Measurements from ENCODE around the gene ZNF526. TPM values are rescaled to one million over a fixed set of nuclear protein-coding genes. Genes with fewer than 3 reads are reported as not detected.

Gene ZNF526
- polyA plus RNA-seq, 1 donor from 2014 or later: 2.1 TPM

GRCh38 chr19:42197375-42197817 lies 22.7 kb upstream of the ZNF526 start:
- Histone ChIP-seq H3K9me2 (ENCODE audit: insufficient read depth, low read length) (no peaks in the 10 kb centered on the region), H4K20me1 (ENCODE audit: insufficient read depth) (peaks cover 3% of the 10 kb centered on the region), H3K36me3 (ENCODE audit: insufficient read depth, low read length) (peaks cover 7% of the 10 kb centered on the region), H3K27me3 (ENCODE audit: insufficient read depth, low read depth, low read length) (no peaks in the 10 kb centered on the region), H2AFZ (ENCODE audit: low read depth, low read length) (no peak overlapping the region), H3K9ac (ENCODE audit: low read length) (no peak overlapping the region), H3F3A (ENCODE audit: insufficient read depth, low read length, poor library complexity, severe bottlenecking) (no peaks in the 10 kb centered on the region), H3K27ac (ENCODE audit: low read length) (no peak overlapping the region), H3K4me3 (ENCODE audit: low read length) (no peak overlapping the region), H3K4me2 (ENCODE audit: low read length) (no peak overlapping the region), H3K79me2 (replicated peaks; ENCODE audit: insufficient read depth, low read length) (no peaks in the 10 kb centered on the region), H3K9me3 (ENCODE audit: low read length) (no peaks in the 10 kb centered on the region)
- no peak for TF ChIP-seq SMC3 (conservative IDR thresholded peaks at IDR 0.05; ENCODE audit: poor library complexity)
- TF ChIP-seq EP300 (conservative IDR thresholded peaks at IDR 0.05; ENCODE audit: poor library complexity, severe bottlenecking): no peak
- no peak for TF ChIP-seq TAF1 (IDR thresholded peaks at IDR 0.05; ENCODE audit: low read depth)
- TF ChIP-seq POLR2AphosphoS5 (IDR thresholded peaks at IDR 0.05): no peak
- no peak for TF ChIP-seq REST (IDR thresholded peaks at IDR 0.05; ENCODE audit: borderline replicate concordance)
- no peak for TF ChIP-seq MXI1 (conservative IDR thresholded peaks at IDR 0.05; ENCODE audit: poor library complexity, severe bottlenecking)
- TF ChIP-seq CTCF (IDR thresholded peaks at IDR 0.05; ENCODE audit: poor library complexity, severe bottlenecking): no peak
- TF ChIP-seq RAD21 (conservative IDR thresholded peaks at IDR 0.05): no peak
- TF ChIP-seq EZH2 (IDR thresholded peaks at IDR 0.05; ENCODE audit: borderline replicate concordance, insufficient read depth, low read length, poor library complexity, severe bottlenecking): no peak

DNA sequence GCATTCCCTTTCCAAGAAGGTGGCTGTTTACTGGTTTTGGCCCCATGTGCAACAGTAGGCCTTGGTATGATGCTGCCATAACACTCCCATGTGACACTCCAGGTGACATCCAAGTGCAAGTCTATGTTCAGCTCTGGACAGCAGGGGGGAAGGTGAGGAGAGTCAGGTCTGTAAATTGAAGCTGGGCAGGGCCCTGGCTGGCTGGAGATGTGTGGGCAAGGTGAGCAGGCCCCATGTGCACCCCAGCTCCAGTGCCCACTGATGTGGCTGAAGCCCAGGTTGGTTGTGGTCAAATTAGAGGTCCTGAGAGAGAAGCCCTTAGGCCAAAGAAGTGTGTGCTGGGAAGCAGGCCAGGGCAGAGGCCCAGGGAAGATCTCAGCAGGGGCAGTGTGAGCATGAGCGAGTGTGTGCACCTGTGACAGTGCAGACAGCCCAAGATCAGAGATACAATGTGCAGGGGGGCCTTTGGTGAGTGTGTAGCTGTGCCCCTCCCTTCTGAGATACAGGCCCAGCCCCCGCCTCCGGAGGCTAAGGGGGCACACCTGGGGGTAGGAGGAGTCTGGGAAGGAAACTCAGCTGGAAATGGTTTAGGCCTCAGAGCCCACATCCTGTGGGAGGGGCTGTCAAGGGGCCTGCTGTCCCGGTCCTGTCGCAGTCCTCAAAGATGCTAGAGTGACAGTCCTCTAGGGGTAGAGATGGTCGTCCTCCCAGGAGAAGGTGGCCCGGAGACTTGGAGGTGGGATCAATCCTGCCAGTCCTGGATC lies 21.3 kb upstream of the ZNF526 start:
- H3K9me2 ChIP-seq (ENCODE audit: insufficient read depth, low read length): no peaks in the 10 kb centered on the region
- no peak overlapping the region for H3K27ac ChIP-seq (ENCODE audit: low read length)
- H3K4me3 ChIP-seq (ENCODE audit: low read length): no peak overlapping the region
- H3K4me2 ChIP-seq (ENCODE audit: low read length): no peak overlapping the region
- H3K36me3 ChIP-seq (ENCODE audit: insufficient read depth, low read length): peaks cover 7% of the 10 kb centered on the region
- H4K20me1 ChIP-seq (ENCODE audit: insufficient read depth): peaks cover 3% of the 10 kb centered on the region
- no peaks in the 10 kb centered on the region for H3K27me3 ChIP-seq (ENCODE audit: insufficient read depth, low read depth, low read length)
- no peak overlapping the region for H3K9ac ChIP-seq (ENCODE audit: low read length)
- no peaks in the 10 kb centered on the region for H3K9me3 ChIP-seq (ENCODE audit: low read length)
- no peak overlapping the region for H2AFZ ChIP-seq (ENCODE audit: low read depth, low read length)
- TF ChIP-seq TAF1 (IDR thresholded peaks at IDR 0.05; ENCODE audit: low read depth) (no peak), EP300 (conservative IDR thresholded peaks at IDR 0.05; ENCODE audit: poor library complexity, severe bottlenecking) (no peak), REST (IDR thresholded peaks at IDR 0.05; ENCODE audit: borderline replicate concordance) (no peak), MXI1 (conservative IDR thresholded peaks at IDR 0.05; ENCODE audit: poor library complexity, severe bottlenecking) (no peak), EZH2 (IDR thresholded peaks at IDR 0.05; ENCODE audit: borderline replicate concordance, insufficient read depth, low read length, poor library complexity, severe bottlenecking) (no peak), SMC3 (conservative IDR thresholded peaks at IDR 0.05; ENCODE audit: poor library complexity) (no peak), POLR2AphosphoS5 (IDR thresholded peaks at IDR 0.05) (no peak), CTCF (IDR thresholded peaks at IDR 0.05; ENCODE audit: poor library complexity, severe bottlenecking) (no peak), RAD21 (conservative IDR thresholded peaks at IDR 0.05) (no peak)
- H3K79me2 ChIP-seq (replicated peaks; ENCODE audit: insufficient read depth, low read length): no peaks in the 10 kb centered on the region
- H3F3A ChIP-seq (ENCODE audit: insufficient read depth, low read length, poor library complexity, severe bottlenecking): no peaks in the 10 kb centered on the region

All from neural cell (in vitro differentiated cells).